OCI-LY3 (cell line): ENCODE results near the gene TBX18.

Experiments used
- H2AFZ ChIP-seq: fragments of 200-600, 300-600 bp; shearing (Covaris generic); 2 replicates; pipeline ENCODE4 v1.6.0; 2014; ENCODE audit warnings: antibody characterized with exemption, low read depth, low read length
- H3K27ac ChIP-seq: fragments of 200-600, 300-600 bp; sonication (generic); 2 replicates; pipeline ENCODE4 v1.5.1; 2014; ENCODE audit warnings: mild to moderate bottlenecking, low read length, moderate library complexity, mixed read lengths
- H3K27me3 ChIP-seq: fragments of 200-600, 300-600 bp; sonication (generic); 2 replicates; pipeline ENCODE4 v1.6.1; 2014; ENCODE audit warnings: low read depth, low read length, mixed read lengths
- H3K36me3 ChIP-seq: fragments of 200-600, 300-600 bp; sonication (generic); replicated peaks from 2 replicates; pipeline ENCODE3; 2014; ENCODE audit warnings: low read depth, low read length, mixed read lengths
- H3K4me1 ChIP-seq: fragments of 300-600, 200-600 bp; sonication (generic); 2 replicates; pipeline ENCODE4 v1.6.1; 2014; ENCODE audit warnings: low read length, mixed read lengths
- H3K4me2 ChIP-seq: fragments of 200-600, 300-600 bp; sonication (generic); 2 replicates; pipeline ENCODE4 v1.6.1; 2014; ENCODE audit warnings: low read length, mixed read lengths
- H3K4me3 ChIP-seq: fragments of 300-600, 200-600 bp; sonication (generic); 2 replicates; pipeline ENCODE4 v1.5.1; 2014; ENCODE audit warnings: antibody characterized with exemption, mild to moderate bottlenecking, low read length, moderate library complexity
- H3K79me2 ChIP-seq: fragments of 300-600, 200-600 bp; shearing (Covaris generic); 2 replicates; pipeline ENCODE4 v1.6.1; 2014; ENCODE audit warnings: mild to moderate bottlenecking, low read length, mixed read lengths
- H3K9ac ChIP-seq: fragments of 300-600, 200-600 bp; shearing (Covaris generic); 2 replicates; pipeline ENCODE4 v1.6.0; 2014; ENCODE audit warnings: mild to moderate bottlenecking, low read length, moderate library complexity
- H3K9me3 ChIP-seq: fragments of 200-600, 300-600 bp; shearing (Covaris generic); 2 replicates; pipeline ENCODE4 v1.6.1; 2014; ENCODE audit warnings: low read length, mixed read lengths; ENCODE audit not compliant: insufficient read depth
- H4K20me1 ChIP-seq: fragments of 200-600, 300-600 bp; sonication (generic); 2 replicates; pipeline ENCODE4 v1.6.1; 2016; ENCODE audit warnings: low read length, mixed read lengths; ENCODE audit not compliant: insufficient read depth
- EZH2phosphoT487 ChIP-seq: fragments of 200-600 bp; shearing (Covaris generic); IDR thresholded peaks from 2 replicates; pipeline ENCODE4 v1.6.1; 2018; ENCODE audit warnings: antibody characterized with exemption, mixed run types, low read depth
- TF ChIP-seq, protein P1 (sequence below): fragments of 200-600, 300-600 bp; sonication (generic); IDR thresholded peaks from 2 replicates; pipeline ENCODE4 v1.5.1; 2014; ENCODE audit warnings: antibody characterized with exemption, low read length, low read depth

TBX18 gene

GRCh38 chr6:84805145-84805544, 40.7 kb upstream of the TBX18 start:
- Histone ChIP-seq H3K4me3 (no peak overlapping the region), H4K20me1 (no peaks in the 10 kb centered on the region), H3K79me2 (no peaks in the 10 kb centered on the region), H3K27ac (no peak overlapping the region), H3K9me3 (no peaks in the 10 kb centered on the region), H2AFZ (no peak overlapping the region), H3K36me3 (no peaks in the 10 kb centered on the region), H3K4me1 (no peaks in the 10 kb centered on the region), H3K9ac (no peak overlapping the region), H3K27me3 (no peaks in the 10 kb centered on the region), H3K4me2 (no peak overlapping the region)
- TF ChIP-seq EZH2phosphoT487 = no peak
- TF ChIP-seq, protein P1, sequence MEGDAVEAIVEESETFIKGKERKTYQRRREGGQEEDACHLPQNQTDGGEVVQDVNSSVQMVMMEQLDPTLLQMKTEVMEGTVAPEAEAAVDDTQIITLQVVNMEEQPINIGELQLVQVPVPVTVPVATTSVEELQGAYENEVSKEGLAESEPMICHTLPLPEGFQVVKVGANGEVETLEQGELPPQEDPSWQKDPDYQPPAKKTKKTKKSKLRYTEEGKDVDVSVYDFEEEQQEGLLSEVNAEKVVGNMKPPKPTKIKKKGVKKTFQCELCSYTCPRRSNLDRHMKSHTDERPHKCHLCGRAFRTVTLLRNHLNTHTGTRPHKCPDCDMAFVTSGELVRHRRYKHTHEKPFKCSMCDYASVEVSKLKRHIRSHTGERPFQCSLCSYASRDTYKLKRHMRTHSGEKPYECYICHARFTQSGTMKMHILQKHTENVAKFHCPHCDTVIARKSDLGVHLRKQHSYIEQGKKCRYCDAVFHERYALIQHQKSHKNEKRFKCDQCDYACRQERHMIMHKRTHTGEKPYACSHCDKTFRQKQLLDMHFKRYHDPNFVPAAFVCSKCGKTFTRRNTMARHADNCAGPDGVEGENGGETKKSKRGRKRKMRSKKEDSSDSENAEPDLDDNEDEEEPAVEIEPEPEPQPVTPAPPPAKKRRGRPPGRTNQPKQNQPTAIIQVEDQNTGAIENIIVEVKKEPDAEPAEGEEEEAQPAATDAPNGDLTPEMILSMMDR = no peak

- no peak for TF ChIP-seq EZH2phosphoT487
- TF ChIP-seq, protein P1 = no peak
- Histone ChIP-seq H3K79me2 (no peaks in the 10 kb centered on the region), H3K9me3 (no peaks in the 10 kb centered on the region), H4K20me1 (no peaks in the 10 kb centered on the region), H3K27ac (no peak overlapping the region), H3K4me3 (no peak overlapping the region), H3K4me2 (no peak overlapping the region), H3K9ac (no peak overlapping the region), H3K27me3 (no peaks in the 10 kb centered on the region), H3K4me1 (no peaks in the 10 kb centered on the region), H3K36me3 (no peaks in the 10 kb centered on the region), H2AFZ (no peak overlapping the region)
Measured at GRCh38 chr6:84804720-84805119, 40.3 kb upstream of the TBX18 start.

DNA sequence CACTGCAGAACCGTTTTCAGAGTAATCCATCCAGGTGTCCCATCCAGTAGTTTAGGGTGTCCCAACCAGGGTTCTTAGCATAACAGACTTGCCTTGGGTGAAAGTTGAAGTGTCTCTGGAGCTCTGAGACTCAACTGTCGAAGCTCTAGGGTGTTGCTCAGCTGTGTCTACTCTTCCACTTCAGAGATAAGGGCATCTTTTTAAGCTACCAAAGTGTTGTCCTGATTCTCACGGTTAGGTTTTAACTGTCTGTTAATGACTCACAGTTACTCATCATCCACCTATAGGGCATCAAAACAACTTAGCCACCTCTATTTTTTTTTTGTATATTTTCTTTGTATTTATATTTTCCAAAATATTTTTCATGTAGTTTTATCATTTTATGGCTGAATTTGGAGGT, 36.9 kb upstream of the TBX18 start:
- no peak overlapping the region for H3K27ac ChIP-seq
- no peak overlapping the region for H3K4me3 ChIP-seq
- no peak overlapping the region for H3K4me2 ChIP-seq
- H4K20me1 ChIP-seq = no peaks in the 10 kb centered on the region
- H3K79me2 ChIP-seq = no peaks in the 10 kb centered on the region
- no peaks in the 10 kb centered on the region for H3K36me3 ChIP-seq
- H3K27me3 ChIP-seq = no peaks in the 10 kb centered on the region
- H3K9me3 ChIP-seq = no peaks in the 10 kb centered on the region
- H3K9ac ChIP-seq = no peak overlapping the region
- no peak overlapping the region for H2AFZ ChIP-seq
- TF ChIP-seq EZH2phosphoT487 = no peak
- TF ChIP-seq, protein P1 = no peak
- no peaks in the 10 kb centered on the region for H3K4me1 ChIP-seq

GRCh38 chr6:84798257-84798656, 33.9 kb upstream of the TBX18 start:
- Histone ChIP-seq H3K36me3 (no peaks in the 10 kb centered on the region), H3K9me3 (no peaks in the 10 kb centered on the region), H3K4me2 (no peak overlapping the region), H3K4me3 (no peak overlapping the region), H3K4me1 (no peaks in the 10 kb centered on the region), H3K9ac (no peak overlapping the region), H3K27ac (no peak overlapping the region), H2AFZ (no peak overlapping the region), H4K20me1 (no peaks in the 10 kb centered on the region), H3K79me2 (no peaks in the 10 kb centered on the region), H3K27me3 (no peaks in the 10 kb centered on the region)
- no peak for TF ChIP-seq EZH2phosphoT487
- TF ChIP-seq, protein P1 = no peak
